Stimulated activated CD4-positive, alpha-beta T cell treated with anti-CD3 and anti-CD28 coated beads, TNF-alpha, amount 100 ng/mL, for 24 hours (primary cell): ENCODE measurements around the gene ANO8.
A peak's percentile ranks its signal among the peaks of the same experiment; 100 is the strongest.

Experiments used
- DNase-seq, 3 experiments: peaks; one replicate each; pipeline ENCODE4 v3.0.0-alpha.2; 2020; ENCODE audit warnings: low read depth in 3 of 3

Gene ANO8

GRCh38 chr19:17329366-17330261, 5.0 kb downstream of the ANO8 start:
- DNase-seq = no peak

GRCh38 chr19:17328517-17329365, 5.9 kb downstream of the ANO8 start:
- no peak for DNase-seq

GRCh38 chr19:17327654-17328516, 6.8 kb downstream of the ANO8 start:
- peak in 1 of 3 experiments; percentile 63 for DNase-seq

GRCh38 chr19:17327068-17327653, 7.5 kb downstream of the ANO8 start:
- no peak for DNase-seq

GRCh38 chr19:17326595-17326966, 8.1 kb downstream of the ANO8 start:
- DNase-seq = no peak

GRCh38 chr19:17325881-17326594, 8.6 kb downstream of the ANO8 start:
- no peak for DNase-seq

- DNase-seq = no peak
Observed at GRCh38 chr19:17325133-17325532, 9.5 kb downstream of the ANO8 start.

GRCh38 chr19:17324357-17325114, 10.1 kb downstream of the ANO8 start:
- DNase-seq = no peak

- DNase-seq = no peak
Observed at GRCh38 chr19:17323964-17324332, 10.7 kb downstream of the ANO8 start.

- no peak for DNase-seq
Observed at GRCh38 chr19:17323300-17323963, 11.2 kb downstream of the ANO8 start.

GRCh38 chr19:17322854-17323253, 11.8 kb downstream of the ANO8 start:
- no peak for DNase-seq

- DNase-seq = no peak
Observed at GRCh38 chr19:17321655-17322489, 12.8 kb downstream of the ANO8 start.

- DNase-seq = no peak
Observed at GRCh38 chr19:17320435-17320834, 14.2 kb downstream of the ANO8 start.

GRCh38 chr19:17319473-17320238, 15.0 kb downstream of the ANO8 start:
- no peak for DNase-seq

- DNase-seq = no peak
Observed at GRCh38 chr19:17318966-17319365, 15.7 kb downstream of the ANO8 start.

- DNase-seq = no peak
Observed at GRCh38 chr19:17314007-17314593, 20.6 kb downstream of the ANO8 start.
